ENCODE data around the gene ZNF678. TPM values are rescaled to one million over a fixed set of nuclear protein-coding genes. Genes with fewer than 3 reads are reported as not detected.
A peak's percentile ranks its signal among the peaks of the same experiment; 100 is the strongest.

The ZNF678 gene
- total RNA-seq, 1 donor from 2014 or later = 29.9 TPM

GRCh38 chr1:227562037-227562436 is 1.3 kb upstream of the ZNF678 start:
- Mint-ChIP-seq H3K4me3 (peak overlapping the region; percentile 97), H3K27ac (ENCODE audit: unreplicated experiment) (no peak overlapping the region), H3K4me1 (peaks cover 30% of the 10 kb centered on the region), H3K9me3 (peaks cover 16% of the 10 kb centered on the region), H3K27me3 (ENCODE audit: low read depth) (no peaks in the 10 kb centered on the region), H3K36me3 (ENCODE audit: low read depth) (peaks cover 28% of the 10 kb centered on the region)
- no peak for TF ChIP-seq CTCF (conservative IDR thresholded peaks at IDR 0.05)
- no peak for DNase-seq (ENCODE audit: low read depth, low spot score)

- Mint-ChIP-seq H3K4me3 (peak overlapping the region; percentile 97), H3K9me3 (peaks cover 16% of the 10 kb centered on the region), H3K27ac (ENCODE audit: unreplicated experiment) (peak overlapping the region; percentile 100), H3K27me3 (ENCODE audit: low read depth) (no peaks in the 10 kb centered on the region), H3K36me3 (ENCODE audit: low read depth) (peaks cover 34% of the 10 kb centered on the region), H3K4me1 (peaks cover 38% of the 10 kb centered on the region)
- DNase-seq (ENCODE audit: low read depth, low spot score) = no peak
- TF ChIP-seq CTCF (conservative IDR thresholded peaks at IDR 0.05) = no peak
These were observed 428 bp upstream of the ZNF678 start for GRCh38 chr1:227562933-227563323.

GRCh38 chr1:227567256-227567655 is 3.9 kb downstream of the ZNF678 start:
- Mint-ChIP-seq H3K27me3 (ENCODE audit: low read depth) (no peaks in the 10 kb centered on the region), H3K4me1 (peaks cover 54% of the 10 kb centered on the region), H3K9me3 (peaks cover 23% of the 10 kb centered on the region), H3K4me3 (peak overlapping the region; percentile 81), H3K27ac (ENCODE audit: unreplicated experiment) (peak overlapping the region; percentile 32), H3K36me3 (ENCODE audit: low read depth) (peaks cover 58% of the 10 kb centered on the region)
- TF ChIP-seq CTCF (conservative IDR thresholded peaks at IDR 0.05) = no peak
- DNase-seq (ENCODE audit: low read depth, low spot score) = no peak

GRCh38 chr1:227568593-227568992 is 5.2 kb downstream of the ZNF678 start:
- no peaks in the 10 kb centered on the region for H3K27me3 Mint-ChIP-seq (ENCODE audit: low read depth)

GRCh38 chr1:227572752-227573151 is 9.4 kb downstream of the ZNF678 start:
- Mint-ChIP-seq H3K36me3 (ENCODE audit: low read depth) (peaks cover 78% of the 10 kb centered on the region), H3K4me3 (no peak overlapping the region), H3K27me3 (ENCODE audit: low read depth) (no peaks in the 10 kb centered on the region), H3K4me1 (peaks cover 20% of the 10 kb centered on the region), H3K27ac (ENCODE audit: unreplicated experiment) (no peak overlapping the region), H3K9me3 (peaks cover 55% of the 10 kb centered on the region)
- DNase-seq (ENCODE audit: low read depth, low spot score) = no peak
- no peak for TF ChIP-seq CTCF (conservative IDR thresholded peaks at IDR 0.05)

More at GRCh38 chr1:227568593-227568992, 5.2 kb downstream of the ZNF678 start:
- no peak for TF ChIP-seq CTCF (conservative IDR thresholded peaks at IDR 0.05)
- peak overlapping the region; percentile 20 for H3K27ac Mint-ChIP-seq (ENCODE audit: unreplicated experiment)
- H3K9me3 Mint-ChIP-seq = peaks cover 22% of the 10 kb centered on the region
- H3K4me1 Mint-ChIP-seq = peaks cover 47% of the 10 kb centered on the region
- peak overlapping the region; percentile 72 for H3K4me3 Mint-ChIP-seq
- DNase-seq (ENCODE audit: low read depth, low spot score) = no peak
- peaks cover 61% of the 10 kb centered on the region for H3K36me3 Mint-ChIP-seq (ENCODE audit: low read depth)

- Mint-ChIP-seq H3K36me3 (ENCODE audit: low read depth) (peaks cover 83% of the 10 kb centered on the region), H3K9me3 (peaks cover 61% of the 10 kb centered on the region)
These were observed 11.6 kb downstream of the ZNF678 start for GRCh38 chr1:227574926-227575325.

More at GRCh38 chr1:227574926-227575325, 11.6 kb downstream of the ZNF678 start:
- DNase-seq (ENCODE audit: low read depth, low spot score) = no peak
- Mint-ChIP-seq H3K27ac (ENCODE audit: unreplicated experiment) (no peak overlapping the region), H3K4me3 (no peak overlapping the region), H3K27me3 (ENCODE audit: low read depth) (no peaks in the 10 kb centered on the region), H3K4me1 (peaks cover 2% of the 10 kb centered on the region)
- TF ChIP-seq CTCF (conservative IDR thresholded peaks at IDR 0.05) = no peak
